A549 (cell line): ENCODE results near the gene LDLRAD3. TPM values are rescaled to one million over a fixed set of nuclear protein-coding genes. Genes with fewer than 3 reads are reported as not detected.

Experiments used
- ATAC-seq, 2 experiments: fragments of 200-7000 bp in 1 of 2; fragments of >200 bp in 1 of 2; cut with Nextera tagmentation in 1 of 2; cut with Tn5 transposase in 1 of 2; 3 replicates each; pipeline versions ENCODE4 v1.8.0 to v1.9.1; 2018 to 2020; ENCODE audit warnings: mild to moderate bottlenecking in 1 of 2, moderate library complexity in 1 of 2
- CTCF ChIA-PET: fragments of 300-600 bp; sonication (Branson Sonifier 250); formaldehyde crosslinking; extraction: SDS; loops from one replicate; lab custom pipeline; 2021; ENCODE audit warnings: antibody characterized with exemption, inconsistent platforms; lab: Yijun Ruan, JAX
- POLR2A ChIA-PET: fragments of 350-600 bp; formaldehyde crosslinking; extraction: SDS; loops from one replicate; lab custom pipeline; 2021; ENCODE audit warnings: antibody characterized with exemption, inconsistent platforms; lab: Yijun Ruan, JAX
- DNase-seq, 2 experiments: peaks; one replicate each; pipeline versions ENCODE4 v3.0.0 to v3.0.0-alpha.2; 2011 to 2016; ENCODE audit warnings: low read depth in 1 of 2, low spot score in 1 of 2
- FAIRE-seq: peaks from 2 replicates; lab custom pipeline; 2011; peaks lifted over from hg19 to GRCh38; lab: Jason Lieb, UNC
- H3K27ac ChIP-seq, 2 experiments: fragments of >200 bp; sonication (Bioruptor Twin); formaldehyde crosslinking; 3 replicates each; pipeline ENCODE4 v1.5.1; 2016 to 2017
- H3K4me1 ChIP-seq: fragments of >200 bp; sonication (Bioruptor Twin); formaldehyde crosslinking; 3 replicates; pipeline ENCODE4 v1.6.1; 2016
- H3K4me2 ChIP-seq: fragments of >200 bp; sonication (Bioruptor Twin); formaldehyde crosslinking; 3 replicates; pipeline ENCODE4 v1.6.1; 2016
- H3K4me3 ChIP-seq: fragments of >200 bp; sonication (Bioruptor Twin); formaldehyde crosslinking; 3 replicates; pipeline ENCODE4 v1.5.1; 2016
- H3K9me3 ChIP-seq: fragments of >200 bp; sonication (Bioruptor Twin); formaldehyde crosslinking; 3 replicates; pipeline ENCODE4 v1.6.1; 2016
- BHLHE40 ChIP-seq: IDR thresholded peaks from 2 replicates; pipeline ENCODE4 v1.6.1; 2012; ENCODE audit warnings: low read depth, low read length, inconsistent platforms
- CEBPB ChIP-seq, 2 experiments: fragments of >200 bp in 1 of 2; sonication (Bioruptor Twin) in 1 of 2; formaldehyde crosslinking in 1 of 2; IDR thresholded peaks; 2 replicates each; pipeline ENCODE4 v1.6.1; 2012 to 2016
- EHF ChIP-seq: fragments of 250-450 bp; sonication (Bioruptor Pico); IDR thresholded peaks from 2 replicates; pipeline ENCODE4 v1.5.0; 2020; ENCODE audit warnings: mild to moderate bottlenecking
- EHMT2 ChIP-seq: fragments of 200-600 bp; sonication (generic); IDR thresholded peaks from 2 replicates; pipeline ENCODE4 v1.6.1; 2016; ENCODE audit warnings: antibody characterized with exemption, low read depth, mild to moderate bottlenecking, moderate library complexity
- EP300 ChIP-seq, 2 experiments: fragments of >200 bp; sonication (Bioruptor Twin); formaldehyde crosslinking; IDR thresholded peaks; 2 replicates in 1 of 2; 3 replicates in 1 of 2; pipeline ENCODE4 v1.6.1; 2016 to 2017
- HEYL ChIP-seq: fragments of 250-450 bp; sonication (Bioruptor Pico); IDR thresholded peaks from 2 replicates; pipeline ENCODE4 v1.8.0; 2021; ENCODE audit warnings: mild to moderate bottlenecking, moderate library complexity
- HOXB13 ChIP-seq: fragments of 250-450 bp; sonication (Bioruptor Pico); IDR thresholded peaks from 2 replicates; pipeline ENCODE4 v1.5.0; 2020; ENCODE audit warnings: low read depth, mild to moderate bottlenecking, moderate library complexity
- HOXB5 ChIP-seq: fragments of 250-450 bp; sonication (Bioruptor Pico); IDR thresholded peaks from 2 replicates; pipeline ENCODE4 v1.5.0; 2020; ENCODE audit warnings: mild to moderate bottlenecking, moderate library complexity
- JUNB ChIP-seq: fragments of >200 bp; sonication (Bioruptor Twin); formaldehyde crosslinking; IDR thresholded peaks from 2 replicates; pipeline ENCODE4 v1.6.1; 2016
- KDM1A ChIP-seq: fragments of 200-600 bp; sonication (generic); IDR thresholded peaks from 2 replicates; pipeline ENCODE4 v1.6.1; 2016; ENCODE audit warnings: low read depth, mild to moderate bottlenecking
- KDM5A ChIP-seq: fragments of 200-600 bp; sonication (generic); IDR thresholded peaks from 2 replicates; pipeline ENCODE4 v1.6.1; 2016; ENCODE audit warnings: antibody characterized with exemption, mild to moderate bottlenecking
- MAFK ChIP-seq: fragments of 450-650 bp; IDR thresholded peaks from 2 replicates; pipeline ENCODE4 v1.6.1; 2014; ENCODE audit not compliant: partially characterized antibody
- MYC ChIP-seq: IDR thresholded peaks from 2 replicates; pipeline ENCODE4 v1.6.1; 2012; ENCODE audit warnings: mild to moderate bottlenecking, inconsistent platforms, low read length, improper control_type of control experiment, borderline replicate concordance
- RAD21 ChIP-seq, 2 experiments: fragments of >200 bp in 1 of 2; sonication (Bioruptor Twin) in 1 of 2; formaldehyde crosslinking in 1 of 2; IDR thresholded peaks in 1 of 2; conservative IDR thresholded peaks in 1 of 2; 2 replicates in 1 of 2; 3 replicates in 1 of 2; pipeline ENCODE4 v1.6.1; 2012 to 2018; ENCODE audit warnings: inconsistent platforms in 1 of 2
- RARB ChIP-seq: fragments of 250-450 bp; sonication (Bioruptor Pico); IDR thresholded peaks from 2 replicates; pipeline ENCODE4 v1.8.0; 2021; ENCODE audit warnings: mild to moderate bottlenecking, moderate library complexity
- REST ChIP-seq: fragments of 200-600 bp; sonication (generic); IDR thresholded peaks from 2 replicates; pipeline ENCODE4 v1.6.1; 2016; ENCODE audit warnings: antibody characterized with exemption, mild to moderate bottlenecking, moderate library complexity
- RNF2 ChIP-seq: fragments of 200-600 bp; sonication (generic); IDR thresholded peaks from 2 replicates; pipeline ENCODE4 v1.6.1; 2016; ENCODE audit warnings: low read depth, mild to moderate bottlenecking, antibody characterized with exemption, moderate library complexity, borderline replicate concordance
- ZNF302 ChIP-seq: fragments of 250-450 bp; sonication (Bioruptor Pico); IDR thresholded peaks from 2 replicates; pipeline ENCODE4 v1.9.0; 2021; ENCODE audit warnings: inconsistent platforms, mild to moderate bottlenecking, moderate library complexity
- ZSCAN20 ChIP-seq: fragments of 250-450 bp; sonication (Bioruptor Pico); IDR thresholded peaks from 2 replicates; pipeline ENCODE4 v1.8.0; 2022; ENCODE audit warnings: mild to moderate bottlenecking, moderate library complexity
- WGBS: methylation state at CpG from one replicate; pipeline ENCODE4 v1.1.6; 2017; ENCODE audit errors: missing lambda C conversion rate; 5-methylcytosine and 5-hydroxymethylcytosine counted together
- polyA plus RNA-seq, 4 experiments: library from polyadenylated mRNA; depleted of rRNA in 3 of 4; stranded (reverse); fragments of >200 nt; fragmentation: RNase III in 1 of 4; extraction: RNeasy Plus Mini Kit Qiagen cat#74134 plus additional on column Dnase treatment in 1 of 4; gene quantifications; 2 replicates in 3 of 4; 3 replicates in 1 of 4; pipeline ENCODE4 v1.2.3, GENCODE V29; 2011 to 2017
- TF ChIP-seq, protein P1 (sequence below): IDR thresholded peaks from 2 replicates; pipeline ENCODE4 v1.6.1; 2012
- TF ChIP-seq, protein P2 (sequence below): fragments of >200 bp; sonication (Bioruptor Twin); formaldehyde crosslinking; IDR thresholded peaks from 3 replicates; pipeline ENCODE4 v1.5.1; 2016
- TF ChIP-seq, protein P3 (sequence below): IDR thresholded peaks from 2 replicates; pipeline ENCODE4 v1.6.1; 2012

Gene LDLRAD3
- polyA plus RNA-seq, 2 of the 4 experiments (the other 2 are of a cell fraction), result 10.5 to 13.2 TPM

- POLR2A ChIA-PET, result interaction anchor here (0.6 kb wide), 1 partner anchor 541 kb away, joined by 3 read pairs; no protein-coding TSS in a partner anchor
- Histone ChIP-seq H3K4me3 (no peak overlapping the region), H3K9me3 (no peaks in the 10 kb centered on the region), H3K4me1 (peaks cover 22% of the 10 kb centered on the region; the same call in 2 of the 3 replicates), H3K4me2 (no peak overlapping the region), H3K27ac (no peak overlapping the region)
- WGBS, result 88% methylated on average over 10 of the region's 10 CpGs
- CTCF ChIA-PET, result no interaction called here
- TF ChIP-seq, protein P1, sequence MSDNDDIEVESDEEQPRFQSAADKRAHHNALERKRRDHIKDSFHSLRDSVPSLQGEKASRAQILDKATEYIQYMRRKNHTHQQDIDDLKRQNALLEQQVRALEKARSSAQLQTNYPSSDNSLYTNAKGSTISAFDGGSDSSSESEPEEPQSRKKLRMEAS, result no peak
- TF ChIP-seq BHLHE40, result no peak
- no peak for TF ChIP-seq KDM5A
- TF ChIP-seq ZNF302 (CRISPR knock-in tag), result no peak
- TF ChIP-seq EHMT2, result no peak
- TF ChIP-seq REST, result no peak
- TF ChIP-seq EHF (CRISPR knock-in tag), result no peak
- DNase-seq (no peak), FAIRE-seq (no peak), ATAC-seq (no peak)
These were observed 216.2 kb downstream of the LDLRAD3 start for GRCh38 chr11:36160091-36160490.

GRCh38 chr11:36161572-36161971 is 217.7 kb downstream of the LDLRAD3 start:
- Histone ChIP-seq H3K4me1 (peaks cover 14% of the 10 kb centered on the region; the same call in 2 of the 3 replicates), H3K9me3 (no peaks in the 10 kb centered on the region), H3K4me3 (no peak overlapping the region), H3K4me2 (no peak overlapping the region), H3K27ac (no peak overlapping the region)
- FAIRE-seq (no peak), ATAC-seq (no peak), DNase-seq (no peak)
- ChIA-PET CTCF (interaction anchor here (1.0 to 3.3 kb wide), 2 partner anchors 11 to 18 kb away, joined by 4 to 16 read pairs; no protein-coding TSS in a partner anchor), POLR2A (no interaction called here)
- WGBS, result 93% methylated on average over 5 of the region's 5 CpGs
- TF ChIP-seq HEYL (no peak), MAFK (no peak), EHMT2 (no peak), RAD21 (conservative IDR thresholded peaks at IDR 0.05 in 1 of 2, IDR thresholded peaks at IDR 0.05 in 1 of 2) (no peak), EP300 (IDR thresholded peaks at IDR 0.05) (no peak), KDM5A (no peak), HOXB5 (no peak), RARB (CRISPR knock-in tag) (no peak), KDM1A (no peak), MYC (no peak), RNF2 (no peak), ZSCAN20 (CRISPR knock-in tag) (no peak), HOXB13 (no peak), JUNB (no peak), CEBPB (IDR thresholded peaks at IDR 0.05) (no peak)
- TF ChIP-seq, protein P2, sequence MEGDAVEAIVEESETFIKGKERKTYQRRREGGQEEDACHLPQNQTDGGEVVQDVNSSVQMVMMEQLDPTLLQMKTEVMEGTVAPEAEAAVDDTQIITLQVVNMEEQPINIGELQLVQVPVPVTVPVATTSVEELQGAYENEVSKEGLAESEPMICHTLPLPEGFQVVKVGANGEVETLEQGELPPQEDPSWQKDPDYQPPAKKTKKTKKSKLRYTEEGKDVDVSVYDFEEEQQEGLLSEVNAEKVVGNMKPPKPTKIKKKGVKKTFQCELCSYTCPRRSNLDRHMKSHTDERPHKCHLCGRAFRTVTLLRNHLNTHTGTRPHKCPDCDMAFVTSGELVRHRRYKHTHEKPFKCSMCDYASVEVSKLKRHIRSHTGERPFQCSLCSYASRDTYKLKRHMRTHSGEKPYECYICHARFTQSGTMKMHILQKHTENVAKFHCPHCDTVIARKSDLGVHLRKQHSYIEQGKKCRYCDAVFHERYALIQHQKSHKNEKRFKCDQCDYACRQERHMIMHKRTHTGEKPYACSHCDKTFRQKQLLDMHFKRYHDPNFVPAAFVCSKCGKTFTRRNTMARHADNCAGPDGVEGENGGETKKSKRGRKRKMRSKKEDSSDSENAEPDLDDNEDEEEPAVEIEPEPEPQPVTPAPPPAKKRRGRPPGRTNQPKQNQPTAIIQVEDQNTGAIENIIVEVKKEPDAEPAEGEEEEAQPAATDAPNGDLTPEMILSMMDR, result no peak
- TF ChIP-seq, protein P3, sequence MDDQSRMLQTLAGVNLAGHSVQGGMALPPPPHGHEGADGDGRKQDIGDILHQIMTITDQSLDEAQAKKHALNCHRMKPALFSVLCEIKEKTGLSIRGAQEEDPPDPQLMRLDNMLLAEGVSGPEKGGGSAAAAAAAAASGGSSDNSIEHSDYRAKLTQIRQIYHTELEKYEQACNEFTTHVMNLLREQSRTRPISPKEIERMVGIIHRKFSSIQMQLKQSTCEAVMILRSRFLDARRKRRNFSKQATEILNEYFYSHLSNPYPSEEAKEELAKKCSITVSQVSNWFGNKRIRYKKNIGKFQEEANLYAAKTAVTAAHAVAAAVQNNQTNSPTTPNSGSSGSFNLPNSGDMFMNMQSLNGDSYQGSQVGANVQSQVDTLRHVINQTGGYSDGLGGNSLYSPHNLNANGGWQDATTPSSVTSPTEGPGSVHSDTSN, result no peak
